GM23338 (cell line): ENCODE data around the gene ASZ1. TPM values are rescaled to one million over a fixed set of nuclear protein-coding genes. Genes with fewer than 3 reads are reported as not detected.

Source experiments
- ATAC-seq: fragments of 200-7000 bp; cut with Tn5 transposase; 3 replicates; pipeline ENCODE4 v1.9.1; 2020
- DNase-seq: peaks from one replicate; pipeline ENCODE4 v3.0.0-alpha.2; 2015; ENCODE audit warnings: low spot score
- H2AFZ ChIP-seq: fragments of 200-600 bp; sonication (generic); 2 replicates; pipeline ENCODE4 v1.8.0; 2016; ENCODE audit warnings: antibody characterized with exemption, mild to moderate bottlenecking, moderate library complexity
- H3F3A ChIP-seq: fragments of 200-600 bp; sonication (generic); replicated peaks from 2 replicates; pipeline ENCODE4 v1.8.0; 2017; ENCODE audit warnings: antibody characterized with exemption, mixed run types, low read depth
- H3K27ac ChIP-seq: fragments of 200-600 bp; sonication (generic); 2 replicates; pipeline ENCODE4 v1.6.1; 2016; ENCODE audit warnings: low read depth
- H3K27me3 ChIP-seq: fragments of 200-600 bp; sonication (generic); 2 replicates; pipeline ENCODE4 v1.8.0; 2016; ENCODE audit warnings: mild to moderate bottlenecking, mixed run types, moderate library complexity; ENCODE audit not compliant: insufficient read depth
- H3K36me3 ChIP-seq: fragments of 200-600 bp; sonication (generic); 2 replicates; pipeline ENCODE4 v1.8.0; 2016; ENCODE audit warnings: mild to moderate bottlenecking; ENCODE audit not compliant: insufficient read depth
- H3K4me1 ChIP-seq: fragments of 200-600 bp; sonication (generic); 2 replicates; pipeline ENCODE4 v1.8.0; 2016; ENCODE audit warnings: mild to moderate bottlenecking, moderate library complexity; ENCODE audit not compliant: insufficient read depth
- H3K4me2 ChIP-seq: fragments of 200-600 bp; sonication (generic); 2 replicates; pipeline ENCODE4 v1.7.1; 2017; ENCODE audit warnings: mixed run types
- H3K4me3 ChIP-seq: fragments of 200-600 bp; sonication (generic); 2 replicates; pipeline ENCODE4 v1.6.1; 2016; ENCODE audit warnings: mixed run types
- H3K79me2 ChIP-seq: fragments of 200-600 bp; sonication (generic); replicated peaks from 2 replicates; pipeline ENCODE4 v1.8.0; 2017; ENCODE audit warnings: mild to moderate bottlenecking; ENCODE audit not compliant: insufficient read depth
- H3K9me2 ChIP-seq: fragments of 200-600 bp; sonication (generic); 2 replicates; pipeline ENCODE4 v1.8.0; 2017; ENCODE audit not compliant: insufficient read depth
- H4K20me1 ChIP-seq: fragments of 200-600 bp; sonication (generic); replicated peaks from 2 replicates; pipeline ENCODE4 v1.8.0; 2017; ENCODE audit warnings: mild to moderate bottlenecking; ENCODE audit not compliant: insufficient read depth
- H3K27ac Mint-ChIP-seq: 2 replicates; pipeline ENCODE4 v1.8.0; 2020; ENCODE audit warnings: inconsistent platforms, mild to moderate bottlenecking, moderate library complexity, mixed read lengths
- H3K27me3 Mint-ChIP-seq: 3 replicates; pipeline ENCODE4 v1.8.0; 2022; ENCODE audit warnings: low read depth, mild to moderate bottlenecking, moderate library complexity, mixed read lengths, inconsistent platforms; ENCODE audit not compliant: insufficient read depth, poor library complexity
- H3K36me3 Mint-ChIP-seq: 3 replicates; pipeline ENCODE4 v1.8.0; 2021; ENCODE audit warnings: low read depth, mild to moderate bottlenecking, inconsistent platforms, moderate library complexity, mixed read lengths
- H3K4me1 Mint-ChIP-seq: 3 replicates; pipeline ENCODE4 v1.8.0; 2020; ENCODE audit warnings: mild to moderate bottlenecking, inconsistent platforms, mixed read lengths
- H3K4me3 Mint-ChIP-seq: 3 replicates; pipeline ENCODE4 v1.8.0; 2021; ENCODE audit warnings: moderate library complexity, mild to moderate bottlenecking, inconsistent platforms, mixed read lengths
- H3K9me3 Mint-ChIP-seq: 3 replicates; pipeline ENCODE4 v1.8.0; 2020; ENCODE audit warnings: moderate library complexity, mild to moderate bottlenecking, inconsistent platforms, mixed read lengths
- CREB1 ChIP-seq: fragments of 250-450 bp; sonication (Bioruptor Pico); IDR thresholded peaks from 2 replicates; pipeline ENCODE4 v1.5.0; 2020; ENCODE audit warnings: low read depth, mild to moderate bottlenecking, moderate library complexity
- EZH2 ChIP-seq: fragments of 200-600 bp; sonication (generic); IDR thresholded peaks from one replicate; pipeline ENCODE4 v1.8.0; 2017; ENCODE audit warnings: antibody characterized with exemption, mild to moderate bottlenecking, low read depth; ENCODE audit not compliant: unreplicated experiment
- EZH2phosphoT487 ChIP-seq: fragments of 200-600 bp; sonication (generic); IDR thresholded peaks from one replicate; pipeline ENCODE4 v1.8.1; 2018; ENCODE audit warnings: antibody characterized with exemption; ENCODE audit not compliant: unreplicated experiment
- JUNB ChIP-seq: IDR thresholded peaks from one replicate; pipeline ENCODE4 v1.6.1; 2016; ENCODE audit warnings: antibody characterized with exemption; ENCODE audit not compliant: unreplicated experiment
- NANOG ChIP-seq: IDR thresholded peaks from 2 replicates; pipeline ENCODE4 v1.6.1; 2016; ENCODE audit warnings: antibody characterized with exemption, borderline replicate concordance
- POLR2AphosphoS5 ChIP-seq: IDR thresholded peaks from 2 replicates; pipeline ENCODE4 v1.6.1; 2016; ENCODE audit warnings: antibody characterized with exemption, low read depth
- STAT1 ChIP-seq: IDR thresholded peaks from one replicate; pipeline ENCODE4 v1.6.1; 2016; ENCODE audit warnings: antibody characterized with exemption; ENCODE audit not compliant: unreplicated experiment
- ZNF114 ChIP-seq: fragments of 250-450 bp; sonication (Bioruptor Pico); IDR thresholded peaks from 2 replicates; pipeline ENCODE4 v1.5.0; 2020; ENCODE audit warnings: mild to moderate bottlenecking, moderate library complexity
- ZNF331 ChIP-seq: fragments of 250-450 bp; sonication (Bioruptor Pico); IDR thresholded peaks from 2 replicates; pipeline ENCODE4 v1.5.0; 2020; ENCODE audit warnings: low read depth, mild to moderate bottlenecking, moderate library complexity
- polyA plus RNA-seq: library from polyadenylated mRNA; unstranded; fragments of >200 nt; fragmentation: Nextera tagmentation; extraction: Ambion mirVana; gene quantifications from 2 replicates; pipeline ENCODE4 v1.2.1, GENCODE V29; 2016
- total RNA-seq: library from RNA; depleted of rRNA; stranded (reverse); fragments of >200 nt; shearing (Covaris generic); gene quantifications from 2 replicates; pipeline ENCODE4 v1.2.3, GENCODE V29; 2014
- TF ChIP-seq, protein P1 (sequence below): IDR thresholded peaks from one replicate; pipeline ENCODE4 v1.6.1; 2018; ENCODE audit warnings: antibody characterized with exemption; ENCODE audit not compliant: unreplicated experiment
- TF ChIP-seq, protein P2 (sequence below): fragments of 250-450 bp; sonication (Bioruptor Pico); IDR thresholded peaks from 2 replicates; pipeline ENCODE4 v1.5.0; 2020; ENCODE audit warnings: mild to moderate bottlenecking, moderate library complexity
- TF ChIP-seq, protein P3 (sequence below), 2 experiments: fragments of 200-600 bp in 1 of 2; sonication (generic) in 1 of 2; conservative IDR thresholded peaks; 2 replicates each; pipeline versions ENCODE4 v1.5.1 to v1.6.1; 2016 to 2017; ENCODE audit warnings: antibody characterized with exemption in 2 of 2, low read depth in 2 of 2, mild to moderate bottlenecking in 2 of 2, moderate library complexity in 1 of 2
- TF ChIP-seq, protein P4 (sequence below): IDR thresholded peaks from 2 replicates; pipeline ENCODE4 v1.6.1; 2016; ENCODE audit warnings: antibody characterized with exemption

ASZ1 gene
- total and polyA plus RNA-seq, 2 experiments from 2014 or later: not detected

DNA sequence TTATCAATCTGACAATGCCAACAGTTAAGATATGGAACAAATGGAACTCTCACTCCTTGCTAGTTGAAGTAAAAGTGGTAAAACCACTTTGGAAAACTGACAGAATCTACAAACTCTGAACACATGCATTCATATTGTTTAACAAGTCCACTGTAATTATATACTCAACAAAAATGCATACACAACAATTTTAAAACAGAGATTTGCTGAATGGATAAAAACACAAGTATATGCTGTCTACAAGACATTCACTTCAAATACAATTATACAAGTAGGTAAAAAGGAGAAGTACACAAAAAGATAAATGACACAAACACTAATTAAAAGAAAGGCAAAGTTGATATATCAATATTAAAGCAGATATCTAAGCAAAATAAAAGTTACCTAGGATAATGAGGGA, 95.3 kb downstream of the ASZ1 start:
- no peak overlapping the region for H2AFZ ChIP-seq
- peaks cover 7% of the 10 kb centered on the region for H3K27me3 ChIP-seq
- no peaks in the 10 kb centered on the region for H4K20me1 ChIP-seq
- H3K4me2 ChIP-seq: no peak overlapping the region
- H3K4me1 Mint-ChIP-seq: no peaks in the 10 kb centered on the region
- no peak overlapping the region for H3K4me3 Mint-ChIP-seq
- DNase-seq: no peak
- H3K27ac ChIP-seq: no peak overlapping the region
- no peaks in the 10 kb centered on the region for H3F3A ChIP-seq
- no peaks in the 10 kb centered on the region for H3K4me1 ChIP-seq
- no peak overlapping the region for H3K4me3 ChIP-seq
- H3K9me2 ChIP-seq: 0 out of 2 replicates have a peak, but pooled peaks cover 4% of the 10 kb centered on the region
- peaks cover 5% of the 10 kb centered on the region; the same call in 2 of the 3 replicates for H3K9me3 Mint-ChIP-seq
- no peaks in the 10 kb centered on the region for H3K27me3 Mint-ChIP-seq
- ATAC-seq: no peak
- H3K36me3 Mint-ChIP-seq: no peaks in the 10 kb centered on the region
- no peaks in the 10 kb centered on the region for H3K36me3 ChIP-seq
- no peak for TF ChIP-seq JUNB
- no peak for TF ChIP-seq EZH2
- TF ChIP-seq, protein P1, sequence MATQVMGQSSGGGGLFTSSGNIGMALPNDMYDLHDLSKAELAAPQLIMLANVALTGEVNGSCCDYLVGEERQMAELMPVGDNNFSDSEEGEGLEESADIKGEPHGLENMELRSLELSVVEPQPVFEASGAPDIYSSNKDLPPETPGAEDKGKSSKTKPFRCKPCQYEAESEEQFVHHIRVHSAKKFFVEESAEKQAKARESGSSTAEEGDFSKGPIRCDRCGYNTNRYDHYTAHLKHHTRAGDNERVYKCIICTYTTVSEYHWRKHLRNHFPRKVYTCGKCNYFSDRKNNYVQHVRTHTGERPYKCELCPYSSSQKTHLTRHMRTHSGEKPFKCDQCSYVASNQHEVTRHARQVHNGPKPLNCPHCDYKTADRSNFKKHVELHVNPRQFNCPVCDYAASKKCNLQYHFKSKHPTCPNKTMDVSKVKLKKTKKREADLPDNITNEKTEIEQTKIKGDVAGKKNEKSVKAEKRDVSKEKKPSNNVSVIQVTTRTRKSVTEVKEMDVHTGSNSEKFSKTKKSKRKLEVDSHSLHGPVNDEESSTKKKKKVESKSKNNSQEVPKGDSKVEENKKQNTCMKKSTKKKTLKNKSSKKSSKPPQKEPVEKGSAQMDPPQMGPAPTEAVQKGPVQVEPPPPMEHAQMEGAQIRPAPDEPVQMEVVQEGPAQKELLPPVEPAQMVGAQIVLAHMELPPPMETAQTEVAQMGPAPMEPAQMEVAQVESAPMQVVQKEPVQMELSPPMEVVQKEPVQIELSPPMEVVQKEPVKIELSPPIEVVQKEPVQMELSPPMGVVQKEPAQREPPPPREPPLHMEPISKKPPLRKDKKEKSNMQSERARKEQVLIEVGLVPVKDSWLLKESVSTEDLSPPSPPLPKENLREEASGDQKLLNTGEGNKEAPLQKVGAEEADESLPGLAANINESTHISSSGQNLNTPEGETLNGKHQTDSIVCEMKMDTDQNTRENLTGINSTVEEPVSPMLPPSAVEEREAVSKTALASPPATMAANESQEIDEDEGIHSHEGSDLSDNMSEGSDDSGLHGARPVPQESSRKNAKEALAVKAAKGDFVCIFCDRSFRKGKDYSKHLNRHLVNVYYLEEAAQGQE: no peak
- TF ChIP-seq STAT1: no peak
- no peak for TF ChIP-seq ZNF114 (CRISPR knock-in tag)
- TF ChIP-seq POLR2AphosphoS5: no peak
- TF ChIP-seq NANOG: no peak
- TF ChIP-seq, protein P2, sequence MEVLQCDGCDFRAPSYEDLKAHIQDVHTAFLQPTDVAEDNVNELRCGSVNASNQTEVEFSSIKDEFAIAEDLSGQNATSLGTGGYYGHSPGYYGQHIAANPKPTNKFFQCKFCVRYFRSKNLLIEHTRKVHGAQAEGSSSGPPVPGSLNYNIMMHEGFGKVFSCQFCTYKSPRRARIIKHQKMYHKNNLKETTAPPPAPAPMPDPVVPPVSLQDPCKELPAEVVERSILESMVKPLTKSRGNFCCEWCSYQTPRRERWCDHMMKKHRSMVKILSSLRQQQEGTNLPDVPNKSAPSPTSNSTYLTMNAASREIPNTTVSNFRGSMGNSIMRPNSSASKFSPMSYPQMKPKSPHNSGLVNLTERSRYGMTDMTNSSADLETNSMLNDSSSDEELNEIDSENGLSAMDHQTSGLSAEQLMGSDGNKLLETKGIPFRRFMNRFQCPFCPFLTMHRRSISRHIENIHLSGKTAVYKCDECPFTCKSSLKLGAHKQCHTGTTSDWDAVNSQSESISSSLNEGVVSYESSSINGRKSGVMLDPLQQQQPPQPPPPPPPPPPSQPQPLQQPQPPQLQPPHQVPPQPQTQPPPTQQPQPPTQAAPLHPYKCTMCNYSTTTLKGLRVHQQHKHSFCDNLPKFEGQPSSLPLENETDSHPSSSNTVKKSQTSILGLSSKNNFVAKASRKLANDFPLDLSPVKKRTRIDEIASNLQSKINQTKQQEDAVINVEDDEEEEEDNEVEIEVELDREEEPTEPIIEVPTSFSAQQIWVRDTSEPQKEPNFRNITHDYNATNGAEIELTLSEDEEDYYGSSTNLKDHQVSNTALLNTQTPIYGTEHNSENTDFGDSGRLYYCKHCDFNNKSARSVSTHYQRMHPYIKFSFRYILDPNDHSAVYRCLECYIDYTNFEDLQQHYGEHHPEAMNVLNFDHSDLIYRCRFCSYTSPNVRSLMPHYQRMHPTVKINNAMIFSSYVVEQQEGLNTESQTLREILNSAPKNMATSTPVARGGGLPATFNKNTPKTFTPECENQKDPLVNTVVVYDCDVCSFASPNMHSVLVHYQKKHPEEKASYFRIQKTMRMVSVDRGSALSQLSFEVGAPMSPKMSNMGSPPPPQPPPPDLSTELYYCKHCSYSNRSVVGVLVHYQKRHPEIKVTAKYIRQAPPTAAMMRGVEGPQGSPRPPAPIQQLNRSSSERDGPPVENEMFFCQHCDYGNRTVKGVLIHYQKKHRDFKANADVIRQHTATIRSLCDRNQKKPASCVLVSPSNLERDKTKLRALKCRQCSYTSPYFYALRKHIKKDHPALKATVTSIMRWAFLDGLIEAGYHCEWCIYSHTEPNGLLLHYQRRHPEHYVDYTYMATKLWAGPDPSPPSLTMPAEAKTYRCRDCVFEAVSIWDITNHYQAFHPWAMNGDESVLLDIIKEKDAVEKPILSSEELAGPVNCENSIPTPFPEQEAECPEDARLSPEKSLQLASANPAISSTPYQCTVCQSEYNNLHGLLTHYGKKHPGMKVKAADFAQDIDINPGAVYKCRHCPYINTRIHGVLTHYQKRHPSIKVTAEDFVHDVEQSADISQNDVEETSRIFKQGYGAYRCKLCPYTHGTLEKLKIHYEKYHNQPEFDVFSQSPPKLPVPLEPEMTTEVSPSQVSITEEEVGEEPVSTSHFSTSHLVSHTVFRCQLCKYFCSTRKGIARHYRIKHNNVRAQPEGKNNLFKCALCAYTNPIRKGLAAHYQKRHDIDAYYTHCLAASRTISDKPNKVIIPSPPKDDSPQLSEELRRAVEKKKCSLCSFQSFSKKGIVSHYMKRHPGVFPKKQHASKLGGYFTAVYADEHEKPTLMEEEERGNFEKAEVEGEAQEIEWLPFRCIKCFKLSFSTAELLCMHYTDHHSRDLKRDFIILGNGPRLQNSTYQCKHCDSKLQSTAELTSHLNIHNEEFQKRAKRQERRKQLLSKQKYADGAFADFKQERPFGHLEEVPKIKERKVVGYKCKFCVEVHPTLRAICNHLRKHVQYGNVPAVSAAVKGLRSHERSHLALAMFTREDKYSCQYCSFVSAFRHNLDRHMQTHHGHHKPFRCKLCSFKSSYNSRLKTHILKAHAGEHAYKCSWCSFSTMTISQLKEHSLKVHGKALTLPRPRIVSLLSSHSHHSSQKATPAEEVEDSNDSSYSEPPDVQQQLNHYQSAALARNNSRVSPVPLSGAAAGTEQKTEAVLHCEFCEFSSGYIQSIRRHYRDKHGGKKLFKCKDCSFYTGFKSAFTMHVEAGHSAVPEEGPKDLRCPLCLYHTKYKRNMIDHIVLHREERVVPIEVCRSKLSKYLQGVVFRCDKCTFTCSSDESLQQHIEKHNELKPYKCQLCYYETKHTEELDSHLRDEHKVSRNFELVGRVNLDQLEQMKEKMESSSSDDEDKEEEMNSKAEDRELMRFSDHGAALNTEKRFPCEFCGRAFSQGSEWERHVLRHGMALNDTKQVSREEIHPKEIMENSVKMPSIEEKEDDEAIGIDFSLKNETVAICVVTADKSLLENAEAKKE (CRISPR knock-in tag): no peak
- TF ChIP-seq, protein P3, sequence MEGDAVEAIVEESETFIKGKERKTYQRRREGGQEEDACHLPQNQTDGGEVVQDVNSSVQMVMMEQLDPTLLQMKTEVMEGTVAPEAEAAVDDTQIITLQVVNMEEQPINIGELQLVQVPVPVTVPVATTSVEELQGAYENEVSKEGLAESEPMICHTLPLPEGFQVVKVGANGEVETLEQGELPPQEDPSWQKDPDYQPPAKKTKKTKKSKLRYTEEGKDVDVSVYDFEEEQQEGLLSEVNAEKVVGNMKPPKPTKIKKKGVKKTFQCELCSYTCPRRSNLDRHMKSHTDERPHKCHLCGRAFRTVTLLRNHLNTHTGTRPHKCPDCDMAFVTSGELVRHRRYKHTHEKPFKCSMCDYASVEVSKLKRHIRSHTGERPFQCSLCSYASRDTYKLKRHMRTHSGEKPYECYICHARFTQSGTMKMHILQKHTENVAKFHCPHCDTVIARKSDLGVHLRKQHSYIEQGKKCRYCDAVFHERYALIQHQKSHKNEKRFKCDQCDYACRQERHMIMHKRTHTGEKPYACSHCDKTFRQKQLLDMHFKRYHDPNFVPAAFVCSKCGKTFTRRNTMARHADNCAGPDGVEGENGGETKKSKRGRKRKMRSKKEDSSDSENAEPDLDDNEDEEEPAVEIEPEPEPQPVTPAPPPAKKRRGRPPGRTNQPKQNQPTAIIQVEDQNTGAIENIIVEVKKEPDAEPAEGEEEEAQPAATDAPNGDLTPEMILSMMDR (conservative IDR thresholded peaks at IDR 0.05; ENCODE audit: low read depth in 2 of 2): no peak
- no peak for TF ChIP-seq EZH2phosphoT487
- no peak for TF ChIP-seq CREB1
- TF ChIP-seq, protein P4, sequence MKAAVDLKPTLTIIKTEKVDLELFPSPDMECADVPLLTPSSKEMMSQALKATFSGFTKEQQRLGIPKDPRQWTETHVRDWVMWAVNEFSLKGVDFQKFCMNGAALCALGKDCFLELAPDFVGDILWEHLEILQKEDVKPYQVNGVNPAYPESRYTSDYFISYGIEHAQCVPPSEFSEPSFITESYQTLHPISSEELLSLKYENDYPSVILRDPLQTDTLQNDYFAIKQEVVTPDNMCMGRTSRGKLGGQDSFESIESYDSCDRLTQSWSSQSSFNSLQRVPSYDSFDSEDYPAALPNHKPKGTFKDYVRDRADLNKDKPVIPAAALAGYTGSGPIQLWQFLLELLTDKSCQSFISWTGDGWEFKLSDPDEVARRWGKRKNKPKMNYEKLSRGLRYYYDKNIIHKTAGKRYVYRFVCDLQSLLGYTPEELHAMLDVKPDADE: no peak
- no peak for TF ChIP-seq ZNF331 (CRISPR knock-in tag)
- no peak overlapping the region for H3K27ac Mint-ChIP-seq
- H3K79me2 ChIP-seq: no peaks in the 10 kb centered on the region
